GM21367 (cell line): ENCODE measurements around the gene ADAMTS12.

ENCODE experiments used
- ATAC-seq: cut with Tn5 transposase; IDR thresholded peaks from one replicate; pipeline ENCODE4 v1.9.1; 2021; ENCODE audit not compliant: unreplicated experiment

The ADAMTS12 gene

GRCh38 chr5:33761139-33761538 lies 130.7 kb downstream of the ADAMTS12 start:
- ATAC-seq: no peak

- no peak for ATAC-seq
Measured at GRCh38 chr5:33758737-33759136, 133.1 kb downstream of the ADAMTS12 start.

- no peak for ATAC-seq
Measured at GRCh38 chr5:33756491-33756890, 135.3 kb downstream of the ADAMTS12 start.

- ATAC-seq: no peak
Measured at GRCh38 chr5:33755231-33755630, 136.6 kb downstream of the ADAMTS12 start.

- no peak for ATAC-seq
Measured at GRCh38 chr5:33753704-33754103, 138.1 kb downstream of the ADAMTS12 start.

DNA sequence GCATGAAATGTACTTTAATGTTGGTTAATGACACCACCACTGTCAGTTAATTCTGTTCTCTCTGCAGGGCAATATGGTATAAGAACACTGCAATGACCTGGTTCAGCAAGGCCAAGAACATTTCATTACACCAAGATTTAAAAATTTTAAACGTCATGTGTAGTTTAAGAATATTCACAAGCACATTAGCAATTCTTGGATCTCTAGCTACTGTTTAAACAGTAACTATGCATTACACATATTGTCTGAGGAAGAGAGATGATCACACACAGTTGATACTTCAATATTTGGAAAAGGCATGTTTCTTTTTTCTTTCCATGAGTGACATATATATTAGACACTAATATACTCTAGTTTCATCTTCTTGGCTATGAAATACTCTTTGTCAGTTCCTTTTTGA lies 143.0 kb downstream of the ADAMTS12 start:
- ATAC-seq: no peak

- ATAC-seq: no peak
Measured at GRCh38 chr5:33745101-33745770, 146.6 kb downstream of the ADAMTS12 start.

DNA sequence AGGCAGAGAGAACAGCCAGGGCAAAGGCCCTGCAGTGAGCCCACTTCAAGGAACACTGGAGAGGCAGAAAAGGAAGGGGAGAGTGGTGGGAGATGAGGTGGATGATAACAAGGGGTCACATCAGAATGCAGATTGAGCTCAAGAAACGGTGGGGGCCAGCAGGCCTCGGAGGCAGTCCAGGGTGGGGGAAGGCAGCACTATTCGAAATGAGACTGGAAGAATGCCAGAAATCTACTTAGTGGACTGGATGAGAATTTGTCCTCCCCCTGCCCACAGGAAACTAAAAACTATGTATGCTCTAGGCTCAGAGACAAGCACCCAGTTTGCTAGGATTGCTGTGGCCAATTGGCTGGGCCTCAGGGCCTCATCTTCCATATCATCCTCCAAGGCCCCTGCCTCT lies 148.7 kb downstream of the ADAMTS12 start:
- no peak for ATAC-seq

- no peak for ATAC-seq
Measured at GRCh38 chr5:33742181-33742580, 149.6 kb downstream of the ADAMTS12 start.

- no peak for ATAC-seq
Measured at GRCh38 chr5:33738967-33739366, 152.8 kb downstream of the ADAMTS12 start.

DNA sequence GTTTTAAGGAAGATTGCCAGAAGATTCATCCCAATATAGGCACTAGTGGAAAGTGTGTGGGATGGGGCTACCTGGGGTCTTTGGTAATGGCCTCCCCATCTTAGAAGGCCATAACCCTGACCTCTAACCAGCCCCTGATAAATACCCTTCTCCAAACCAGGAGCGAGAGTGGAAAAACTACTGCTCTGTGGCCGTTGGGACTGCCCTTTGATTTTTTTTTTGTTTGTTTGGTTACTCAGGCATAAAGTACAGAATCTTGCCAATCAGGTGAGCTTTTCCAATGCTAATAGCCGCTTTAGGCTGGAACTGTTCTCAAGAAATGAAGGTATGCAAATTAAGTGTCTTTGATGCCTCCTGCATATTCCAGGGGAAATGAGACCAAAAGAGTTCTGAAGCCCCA lies 153.7 kb downstream of the ADAMTS12 start:
- ATAC-seq: no peak

- no peak for ATAC-seq
Measured at GRCh38 chr5:33737697-33738096, 154.1 kb downstream of the ADAMTS12 start.

- no peak for ATAC-seq
Measured at GRCh38 chr5:33737284-33737683, 154.5 kb downstream of the ADAMTS12 start.

DNA sequence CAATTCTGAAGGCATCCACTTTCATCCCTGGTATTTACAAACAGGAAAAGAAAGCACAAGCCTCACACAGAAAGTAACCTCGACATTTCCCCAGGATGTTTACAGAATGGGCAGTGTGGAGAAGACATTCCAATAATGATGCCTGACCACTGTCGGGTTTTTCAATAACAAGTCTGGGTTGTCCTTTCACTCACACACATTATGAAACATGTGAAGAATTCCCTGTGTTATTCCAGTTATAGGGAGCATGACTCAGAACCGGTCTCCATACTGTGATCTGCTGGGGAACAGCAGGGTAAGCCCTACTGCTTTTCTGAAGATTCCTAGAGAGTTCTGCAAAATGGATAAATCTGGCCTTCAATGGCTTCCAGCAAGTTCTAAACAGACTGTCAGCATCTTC lies 155.3 kb downstream of the ADAMTS12 start:
- ATAC-seq: no peak

- ATAC-seq: no peak
Measured at GRCh38 chr5:33735072-33735471, 156.7 kb downstream of the ADAMTS12 start.

DNA sequence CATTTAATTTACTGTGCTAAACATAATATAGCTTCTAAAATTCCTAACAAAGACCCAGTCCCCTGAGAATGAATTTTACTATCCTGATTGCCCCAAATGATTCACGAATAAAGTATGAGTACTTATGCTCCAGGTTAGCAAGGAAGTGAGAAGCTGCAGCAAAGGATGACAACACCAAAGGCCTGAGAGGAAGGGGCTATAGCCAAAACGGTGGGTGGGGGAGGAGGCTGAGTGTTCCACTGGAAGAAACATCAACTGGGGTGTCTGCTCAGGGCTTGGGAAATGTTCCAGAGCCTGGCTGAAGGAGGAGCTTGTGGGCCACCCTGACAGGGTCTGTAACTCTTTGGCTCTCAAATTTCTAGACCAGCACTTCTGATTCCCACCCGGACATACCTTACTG lies 157.3 kb downstream of the ADAMTS12 start:
- no peak for ATAC-seq

- no peak for ATAC-seq
Measured at GRCh38 chr5:33733225-33733624, 158.6 kb downstream of the ADAMTS12 start.

DNA sequence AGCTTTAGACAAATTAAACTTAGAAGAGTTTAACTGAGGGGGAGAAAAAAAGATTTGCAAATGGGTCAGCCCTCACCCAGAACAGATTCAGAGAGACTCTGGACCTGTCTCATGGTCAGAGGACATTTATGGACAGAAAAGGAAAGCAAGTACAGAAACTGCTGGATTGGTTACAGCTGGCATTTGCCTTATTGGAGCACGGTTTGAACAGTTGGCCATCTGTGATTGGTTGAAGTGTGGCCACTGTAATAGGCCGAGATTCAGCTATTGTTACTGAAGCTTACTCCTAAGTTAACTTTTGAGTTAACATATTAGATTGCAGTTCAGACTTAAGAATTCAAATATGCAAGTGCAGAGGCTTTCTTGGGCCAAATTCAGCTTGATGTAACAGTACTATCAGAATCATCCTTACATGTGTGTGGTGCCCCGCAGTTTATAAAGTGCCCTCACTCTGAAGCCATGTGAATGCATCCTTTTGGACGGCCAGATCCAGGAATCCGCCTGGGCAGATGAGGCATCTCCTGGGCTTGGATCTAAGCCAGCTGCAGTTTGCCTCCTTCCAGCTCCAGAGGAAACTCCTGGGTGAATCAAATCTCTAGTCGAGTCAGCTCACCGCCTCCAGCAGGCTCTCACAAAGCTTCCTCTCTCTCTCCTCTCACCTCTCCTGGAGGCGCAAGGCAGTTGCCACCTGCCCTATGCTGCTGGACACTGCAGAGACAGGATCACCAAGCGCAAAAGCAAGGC lies 165.2 kb downstream of the ADAMTS12 start:
- no peak for ATAC-seq

DNA sequence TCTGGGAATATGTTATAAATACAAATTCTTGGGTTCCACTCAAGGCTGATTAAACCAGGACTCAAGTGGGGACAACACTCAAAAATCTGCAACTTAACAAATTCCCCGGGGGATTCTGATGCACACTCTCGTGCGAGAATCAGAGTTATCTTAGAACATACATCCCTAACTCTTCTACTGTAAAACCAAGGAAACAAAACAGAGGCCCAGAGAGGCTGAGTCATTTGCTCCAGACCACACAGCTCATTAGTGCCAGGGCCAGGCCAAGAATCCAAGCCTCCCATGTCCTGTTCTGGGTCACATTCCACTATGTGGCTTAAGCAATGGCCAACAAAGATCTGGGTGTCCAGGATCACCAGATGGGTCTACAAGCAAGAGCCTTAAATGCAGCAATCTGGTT lies 166.0 kb downstream of the ADAMTS12 start:
- ATAC-seq: no peak

DNA sequence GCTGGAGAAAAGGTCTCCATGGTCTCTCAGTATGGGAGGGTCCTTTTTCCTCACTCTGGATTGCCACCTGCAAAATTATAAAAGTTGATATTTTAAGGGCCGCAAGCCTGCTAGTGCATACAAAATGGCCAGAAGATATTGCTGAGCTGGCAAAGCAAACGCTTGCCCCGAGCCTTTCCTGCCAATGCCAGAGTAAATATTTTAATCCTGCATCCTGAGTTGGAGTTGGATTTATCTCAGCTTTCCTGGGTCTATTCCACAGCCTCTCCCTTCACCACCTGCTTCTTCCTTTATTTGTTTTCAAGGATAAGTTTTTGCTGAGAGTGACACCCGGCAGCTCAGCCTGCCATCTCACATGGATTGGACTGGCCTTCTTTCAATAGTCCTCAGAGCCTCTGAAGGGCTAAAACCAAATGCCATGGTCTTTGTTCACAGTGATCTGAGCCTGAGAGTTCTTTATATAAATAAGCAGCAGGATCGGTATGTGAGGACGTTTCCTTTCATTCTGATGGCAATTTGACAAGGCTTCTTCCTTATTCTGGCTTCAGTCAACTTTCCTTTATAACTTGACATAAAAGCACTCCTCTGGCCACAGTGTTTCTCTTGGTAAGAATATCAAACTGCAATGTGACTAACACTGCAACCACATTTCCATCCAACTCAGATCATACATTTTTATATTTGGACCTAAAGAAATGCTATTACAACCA lies 170.1 kb downstream of the ADAMTS12 start:
- no peak for ATAC-seq

DNA sequence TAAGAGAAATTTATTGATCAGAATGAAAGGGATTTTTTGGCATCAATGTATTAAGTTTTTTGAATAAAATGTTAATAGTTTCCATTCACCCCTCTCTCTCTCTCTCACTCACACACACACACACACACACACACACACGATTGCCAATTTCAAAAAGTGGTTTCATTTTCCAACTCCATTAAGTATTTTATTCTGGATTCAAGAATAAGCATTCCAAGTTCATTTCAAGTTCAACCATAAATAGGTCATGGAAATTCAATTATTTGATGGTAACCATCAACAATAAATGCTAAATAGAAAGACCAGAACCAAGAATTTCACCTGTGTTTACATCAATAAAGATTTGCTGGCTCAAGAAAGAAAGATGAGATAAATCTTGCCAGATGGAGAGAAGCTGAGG lies 171.6 kb downstream of the ADAMTS12 start:
- ATAC-seq: no peak

GRCh38 chr5:33719769-33720168 lies 172.0 kb downstream of the ADAMTS12 start:
- ATAC-seq: no peak
